ENCODE measurements around the gene ADM2. TPM values are rescaled to one million over a fixed set of nuclear protein-coding genes. Genes with fewer than 3 reads are reported as not detected.
A peak's percentile ranks its signal among the peaks of the same experiment; 100 is the strongest.

Gene ADM2
- total and polyA plus RNA-seq, 2 of the 13 experiments (the other 11 are each of a cell fraction or from before 2014, with no cell fraction given): 1.2 to 3.0 TPM

DNA sequence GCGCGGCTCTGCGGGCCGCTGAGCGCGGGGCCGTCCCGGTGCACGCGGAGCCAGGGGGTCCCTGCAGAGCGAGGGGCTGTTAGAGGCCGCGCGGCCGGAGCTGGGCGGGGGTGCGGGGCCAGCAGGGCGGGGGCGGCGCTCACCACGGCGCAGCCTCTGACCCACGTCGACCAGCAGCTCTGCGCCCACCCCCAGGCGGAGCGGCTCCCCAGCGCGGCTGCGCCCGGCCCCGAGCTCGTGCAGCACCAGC is 44.4 kb downstream of the ADM2 start (continued):
- TF ChIP-seq ZNF761 (CRISPR knock-in tag; conservative IDR thresholded peaks at IDR 0.05): no peak
- 0 out of 2 replicates have a peak, but pooled peaks have one; percentile 0 for TF ChIP-seq ZNF235 (CRISPR knock-in tag; IDR thresholded peaks at IDR 0.05; ENCODE audit: borderline replicate concordance)
- TF ChIP-seq FOSL2 (CRISPR knock-in tag; IDR thresholded peaks at IDR 0.05): no peak
- TF ChIP-seq, protein P1, sequence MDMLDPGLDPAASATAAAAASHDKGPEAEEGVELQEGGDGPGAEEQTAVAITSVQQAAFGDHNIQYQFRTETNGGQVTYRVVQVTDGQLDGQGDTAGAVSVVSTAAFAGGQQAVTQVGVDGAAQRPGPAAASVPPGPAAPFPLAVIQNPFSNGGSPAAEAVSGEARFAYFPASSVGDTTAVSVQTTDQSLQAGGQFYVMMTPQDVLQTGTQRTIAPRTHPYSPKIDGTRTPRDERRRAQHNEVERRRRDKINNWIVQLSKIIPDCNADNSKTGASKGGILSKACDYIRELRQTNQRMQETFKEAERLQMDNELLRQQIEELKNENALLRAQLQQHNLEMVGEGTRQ (IDR thresholded peaks at IDR 0.05; ENCODE audit: low read depth, low read length): no peak
- TF ChIP-seq, protein P1 (CRISPR knock-in tag; IDR thresholded peaks at IDR 0.05; ENCODE audit: borderline replicate concordance): no peak
- TF ChIP-seq ZBTB42 (CRISPR knock-in tag; IDR thresholded peaks at IDR 0.05): no peak
- no peak for TF ChIP-seq YY1 (IDR thresholded peaks at IDR 0.05; ENCODE audit: insufficient read depth, insufficient replicate concordance, low read depth, low read length)
- no peak for TF ChIP-seq NAIF1 (CRISPR knock-in tag; IDR thresholded peaks at IDR 0.05; ENCODE audit: borderline replicate concordance)
- TF ChIP-seq, protein P2, sequence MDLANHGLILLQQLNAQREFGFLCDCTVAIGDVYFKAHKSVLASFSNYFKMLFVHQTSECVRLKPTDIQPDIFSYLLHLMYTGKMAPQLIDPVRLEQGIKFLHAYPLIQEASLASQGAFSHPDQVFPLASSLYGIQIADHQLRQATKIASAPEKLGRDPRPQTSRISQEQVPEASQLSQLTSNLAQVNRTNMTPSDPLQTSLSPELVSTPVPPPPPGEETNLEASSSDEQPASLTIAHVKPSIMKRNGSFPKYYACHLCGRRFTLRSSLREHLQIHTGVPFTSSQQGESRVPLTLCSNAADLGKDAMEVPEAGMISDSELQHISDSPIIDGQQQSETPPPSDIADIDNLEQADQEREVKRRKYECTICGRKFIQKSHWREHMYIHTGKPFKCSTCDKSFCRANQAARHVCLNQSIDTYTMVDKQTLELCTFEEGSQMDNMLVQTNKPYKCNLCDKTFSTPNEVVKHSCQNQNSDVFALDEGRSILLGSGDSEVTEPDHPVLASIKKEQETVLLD (CRISPR knock-in tag; IDR thresholded peaks at IDR 0.05; ENCODE audit: low read depth): peak; percentile 69
- TF ChIP-seq, protein P3, sequence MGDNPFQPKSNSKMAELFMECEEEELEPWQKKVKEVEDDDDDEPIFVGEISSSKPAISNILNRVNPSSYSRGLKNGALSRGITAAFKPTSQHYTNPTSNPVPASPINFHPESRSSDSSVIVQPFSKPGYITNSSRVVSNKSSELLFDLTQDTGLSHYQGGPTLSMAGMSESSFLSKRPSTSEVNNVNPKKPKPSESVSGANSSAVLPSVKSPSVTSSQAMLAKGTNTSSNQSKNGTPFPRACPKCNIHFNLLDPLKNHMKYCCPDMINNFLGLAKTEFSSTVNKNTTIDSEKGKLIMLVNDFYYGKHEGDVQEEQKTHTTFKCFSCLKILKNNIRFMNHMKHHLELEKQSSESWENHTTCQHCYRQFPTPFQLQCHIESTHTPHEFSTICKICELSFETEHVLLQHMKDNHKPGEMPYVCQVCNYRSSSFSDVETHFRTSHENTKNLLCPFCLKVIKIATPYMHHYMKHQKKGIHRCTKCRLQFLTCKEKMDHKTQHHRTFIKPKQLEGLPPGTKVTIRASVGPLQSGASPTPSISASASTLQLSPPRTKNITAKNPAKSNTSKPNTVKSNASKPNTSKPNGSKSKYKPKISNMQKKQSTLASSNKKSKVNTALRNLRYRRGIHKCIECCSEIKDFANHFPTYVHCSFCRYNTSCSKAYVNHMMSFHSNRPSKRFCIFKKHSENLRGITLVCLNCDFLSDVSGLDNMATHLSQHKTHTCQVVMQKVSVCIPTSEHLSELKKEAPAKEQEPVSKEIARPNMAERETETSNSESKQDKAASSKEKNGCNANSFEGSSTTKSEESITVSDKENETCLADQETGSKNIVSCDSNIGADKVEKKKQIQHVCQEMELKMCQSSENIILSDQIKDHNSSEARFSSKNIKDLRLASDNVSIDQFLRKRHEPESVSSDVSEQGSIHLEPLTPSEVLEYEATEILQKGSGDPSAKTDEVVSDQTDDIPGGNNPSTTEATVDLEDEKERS (CRISPR knock-in tag; IDR thresholded peaks at IDR 0.05): no peak
- no peak for TF ChIP-seq XRCC5 (optimal IDR thresholded peaks at IDR 0.05; ENCODE audit: low read length)
- TF ChIP-seq, protein P4, sequence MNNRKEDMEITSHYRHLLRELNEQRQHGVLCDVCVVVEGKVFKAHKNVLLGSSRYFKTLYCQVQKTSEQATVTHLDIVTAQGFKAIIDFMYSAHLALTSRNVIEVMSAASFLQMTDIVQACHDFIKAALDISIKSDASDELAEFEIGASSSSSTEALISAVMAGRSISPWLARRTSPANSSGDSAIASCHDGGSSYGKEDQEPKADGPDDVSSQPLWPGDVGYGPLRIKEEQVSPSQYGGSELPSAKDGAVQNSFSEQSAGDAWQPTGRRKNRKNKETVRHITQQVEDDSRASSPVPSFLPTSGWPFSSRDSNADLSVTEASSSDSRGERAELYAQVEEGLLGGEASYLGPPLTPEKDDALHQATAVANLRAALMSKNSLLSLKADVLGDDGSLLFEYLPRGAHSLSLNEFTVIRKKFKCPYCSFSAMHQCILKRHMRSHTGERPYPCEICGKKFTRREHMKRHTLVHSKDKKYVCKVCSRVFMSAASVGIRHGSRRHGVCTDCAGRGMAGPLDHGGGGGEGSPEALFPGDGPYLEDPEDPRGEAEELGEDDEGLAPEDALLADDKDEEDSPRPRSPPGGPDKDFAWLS (CRISPR knock-in tag; IDR thresholded peaks at IDR 0.05; ENCODE audit: borderline replicate concordance): no peak
- TF ChIP-seq ZNF33B (CRISPR knock-in tag; IDR thresholded peaks at IDR 0.05): no peak
- no peak for TF ChIP-seq ZNF788 (CRISPR knock-in tag; IDR thresholded peaks at IDR 0.05; ENCODE audit: borderline replicate concordance)
- no peak for TF ChIP-seq ZNF776 (CRISPR knock-in tag; IDR thresholded peaks at IDR 0.05)
- TF ChIP-seq ZNF20 (CRISPR knock-in tag; IDR thresholded peaks at IDR 0.05): no peak
- 0 out of 2 replicates have a peak, but pooled peaks have one; percentile 5 for TF ChIP-seq HOXA3 (CRISPR knock-in tag; IDR thresholded peaks at IDR 0.05)
- no peak for TF ChIP-seq ZNF256 (CRISPR knock-in tag; conservative IDR thresholded peaks at IDR 0.05)
- TF ChIP-seq MAZ (IDR thresholded peaks at IDR 0.05; ENCODE audit: borderline replicate concordance, low read depth, low read length): no peak
- TF ChIP-seq MAZ (CRISPR knock-in tag; IDR thresholded peaks at IDR 0.05; ENCODE audit: low read depth): peak; percentile 77; the same call in 1 of the 2 replicates
- TF ChIP-seq GLI4 (CRISPR knock-in tag; IDR thresholded peaks at IDR 0.05; ENCODE audit: borderline replicate concordance): no peak
- peak; percentile 76; the same call in 1 of the 2 replicates for TF ChIP-seq ZFP82 (CRISPR knock-in tag; IDR thresholded peaks at IDR 0.05; ENCODE audit: borderline replicate concordance)
- TF ChIP-seq ADNP (CRISPR knock-in tag; IDR thresholded peaks at IDR 0.05): no peak
- no peak for TF ChIP-seq ZSCAN12 (CRISPR knock-in tag; IDR thresholded peaks at IDR 0.05)

Data from HepG2 (cell line).